GM12874 (cell line): Measurements from ENCODE around the gene ATP11C.

Experiments used
- CTCF ChIP-seq: IDR thresholded peaks from 2 replicates; pipeline ENCODE4 v1.5.1; 2011; ENCODE audit warnings: low read depth, mild to moderate bottlenecking, control low read depth, low read length, moderate library complexity; ENCODE audit not compliant: insufficient read depth

ATP11C gene

GRCh38 chrX:139738581-139738980, 194.3 kb downstream of the ATP11C start:
- TF ChIP-seq CTCF: no peak

GRCh38 chrX:139736151-139736550, 196.7 kb downstream of the ATP11C start:
- TF ChIP-seq CTCF: no peak

- TF ChIP-seq CTCF: no peak
These were observed 197.9 kb downstream of the ATP11C start for GRCh38 chrX:139734996-139735395.

GRCh38 chrX:139725720-139726119, 207.1 kb downstream of the ATP11C start:
- TF ChIP-seq CTCF: no peak

GRCh38 chrX:139724626-139725025, 208.2 kb downstream of the ATP11C start:
- TF ChIP-seq CTCF: no peak

- TF ChIP-seq CTCF: no peak
These were observed 211.9 kb downstream of the ATP11C start for GRCh38 chrX:139720979-139721378.

GRCh38 chrX:139720136-139720535, 212.7 kb downstream of the ATP11C start:
- TF ChIP-seq CTCF: no peak

GRCh38 chrX:139708067-139708466, 224.8 kb downstream of the ATP11C start, which contains the start of gene MCF2:
TSS of gene MCF2 (minus strand) at chrX:139708167. CDS start at chrX:139651744, 56,423 bp downstream.
- TF ChIP-seq CTCF: no peak
